ENCODE results near the gene AKAP7.

The AKAP7 gene

DNA sequence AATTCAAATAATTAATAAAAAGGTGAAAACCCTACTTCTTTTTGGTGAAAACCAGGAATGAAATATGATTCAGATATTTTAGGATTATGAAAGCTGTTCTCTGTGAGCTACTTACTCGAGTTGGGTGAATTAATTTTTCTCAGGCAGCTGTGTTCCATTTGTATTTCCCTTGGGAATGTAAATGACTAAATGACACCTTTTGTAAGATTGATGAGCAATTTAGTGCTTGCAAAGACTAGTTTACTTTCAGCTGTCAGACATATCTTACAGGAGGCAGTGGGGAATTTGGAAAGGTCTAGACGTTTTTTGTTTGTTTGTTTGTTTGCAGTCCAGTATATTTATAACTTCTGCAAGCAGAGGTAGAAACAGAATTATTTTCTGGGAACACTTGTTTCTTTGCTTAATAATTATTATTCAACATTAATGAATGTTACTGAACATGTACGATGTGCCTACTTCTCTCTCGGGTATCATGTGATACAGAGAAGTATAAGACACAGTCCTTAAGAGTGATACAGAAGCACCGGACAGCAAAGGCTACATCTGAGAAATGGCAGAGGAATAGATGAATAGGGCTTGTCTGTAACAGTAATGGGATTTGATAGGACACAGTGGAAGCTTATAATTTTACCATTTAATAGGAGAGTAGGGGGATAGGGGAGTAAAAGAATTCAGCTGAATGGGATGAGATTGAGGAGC is 91.3 kb downstream of the AKAP7 start:
- Histone ChIP-seq H3K4me3 (no peak overlapping the region), H3K36me3 (ENCODE audit: insufficient read depth, low read length) (peaks cover 7% of the 10 kb centered on the region), H3K9me3 (ENCODE audit: low read depth, low read length) (no peaks in the 10 kb centered on the region), H3K27ac (no peak overlapping the region), H3K9ac (ENCODE audit: insufficient read length) (no peak overlapping the region)
- no peak for DNase-seq (ENCODE audit: low read depth, low spot score)
- TF ChIP-seq FOXP2 (optimal IDR thresholded peaks at IDR 0.05; ENCODE audit: control extremely low read depth, extremely low read length, insufficient read depth) = no peak
- TF ChIP-seq POLR2AphosphoS5 (IDR thresholded peaks at IDR 0.05; ENCODE audit: borderline replicate concordance, low read depth, low read length) = no peak
- TF ChIP-seq EZH2 (IDR thresholded peaks at IDR 0.05) = no peak

DNA sequence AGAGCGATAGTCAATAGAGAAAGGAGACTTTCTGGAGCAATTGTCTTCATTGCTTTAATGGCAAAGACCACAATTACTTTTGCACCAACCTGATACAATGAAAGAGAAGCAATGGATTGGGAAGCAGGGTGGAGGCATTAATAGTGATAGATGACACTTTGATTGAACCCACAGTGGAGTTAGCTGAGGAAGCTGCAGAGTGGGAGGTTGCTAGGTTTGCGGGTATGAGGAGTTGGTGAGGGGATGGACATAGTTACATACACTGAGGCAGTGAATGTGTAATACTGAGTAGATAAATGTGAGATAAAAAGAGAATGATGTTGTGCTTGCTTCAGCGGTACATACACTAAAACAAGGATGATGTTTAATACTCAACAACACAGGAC is 91.9 kb downstream of the AKAP7 start:
- Histone ChIP-seq H3K9me3 (ENCODE audit: low read depth, low read length) (no peaks in the 10 kb centered on the region), H3K27ac (no peak overlapping the region), H3K9ac (ENCODE audit: insufficient read length) (no peak overlapping the region), H3K4me3 (no peak overlapping the region), H3K36me3 (ENCODE audit: insufficient read depth, low read length) (peaks cover 3% of the 10 kb centered on the region; the same call in 1 of the 2 replicates)
- no peak for TF ChIP-seq FOXP2 (optimal IDR thresholded peaks at IDR 0.05; ENCODE audit: control extremely low read depth, extremely low read length, insufficient read depth)
- TF ChIP-seq EZH2 (IDR thresholded peaks at IDR 0.05) = no peak
- no peak for TF ChIP-seq POLR2AphosphoS5 (IDR thresholded peaks at IDR 0.05; ENCODE audit: borderline replicate concordance, low read depth, low read length)
- DNase-seq (ENCODE audit: low read depth, low spot score) = no peak

DNA sequence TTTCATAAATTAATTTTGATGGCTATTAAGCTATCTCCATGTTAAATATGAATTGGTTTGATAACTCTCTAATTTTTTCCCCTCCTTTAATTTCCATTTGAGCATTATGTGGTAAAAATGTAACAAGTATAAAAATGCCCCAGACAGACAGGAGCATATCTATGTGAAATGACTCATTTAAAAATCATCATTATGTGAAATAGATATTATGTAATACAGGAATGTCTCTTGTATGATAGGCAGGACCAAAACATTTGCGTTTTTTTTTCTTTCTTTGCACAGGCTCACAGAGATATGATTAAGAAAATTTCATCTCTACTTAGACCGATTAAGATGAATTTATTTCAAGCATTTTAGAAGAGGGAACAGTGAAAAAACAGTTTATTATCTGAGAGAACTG is 95.8 kb downstream of the AKAP7 start:
- Histone ChIP-seq H3K9me3 (ENCODE audit: low read depth, low read length) (no peaks in the 10 kb centered on the region), H3K4me3 (no peak overlapping the region), H3K9ac (ENCODE audit: insufficient read length) (no peak overlapping the region), H3K36me3 (ENCODE audit: insufficient read depth, low read length) (no peaks in the 10 kb centered on the region; the same call in 1 of the 2 replicates), H3K27ac (no peak overlapping the region)
- TF ChIP-seq EZH2 (IDR thresholded peaks at IDR 0.05) = no peak
- no peak for TF ChIP-seq FOXP2 (optimal IDR thresholded peaks at IDR 0.05; ENCODE audit: control extremely low read depth, extremely low read length, insufficient read depth)
- DNase-seq (ENCODE audit: low read depth, low spot score) = no peak

DNA sequence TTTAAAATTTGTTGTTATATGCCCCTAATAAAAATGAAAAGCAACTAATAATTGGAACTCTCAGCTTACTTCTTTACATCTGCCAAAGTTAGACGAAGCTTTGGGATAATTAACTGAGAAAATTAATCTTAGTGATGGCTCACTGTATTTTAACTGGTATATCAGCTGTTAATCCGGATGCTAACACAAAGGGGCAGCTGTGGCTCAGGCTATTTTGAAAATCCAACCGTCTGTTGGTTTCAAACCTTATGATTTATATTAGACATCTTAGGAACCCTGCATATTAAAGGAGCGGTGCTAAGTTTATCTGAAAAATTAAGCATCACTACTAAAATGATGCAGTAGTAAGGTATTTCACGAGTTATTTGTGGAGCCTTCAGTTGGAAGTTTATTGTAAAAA is 96.6 kb downstream of the AKAP7 start:
- Histone ChIP-seq H3K27ac (no peak overlapping the region), H3K9me3 (ENCODE audit: low read depth, low read length) (no peaks in the 10 kb centered on the region), H3K36me3 (ENCODE audit: insufficient read depth, low read length) (no peaks in the 10 kb centered on the region; the same call in 1 of the 2 replicates), H3K4me3 (no peak overlapping the region), H3K9ac (ENCODE audit: insufficient read length) (no peak overlapping the region)
- no peak for TF ChIP-seq EZH2 (IDR thresholded peaks at IDR 0.05)
- no peak for TF ChIP-seq FOXP2 (optimal IDR thresholded peaks at IDR 0.05; ENCODE audit: control extremely low read depth, extremely low read length, insufficient read depth)
- TF ChIP-seq POLR2AphosphoS5 (IDR thresholded peaks at IDR 0.05; ENCODE audit: borderline replicate concordance, low read depth, low read length) = no peak
- DNase-seq (ENCODE audit: low read depth, low spot score) = no peak

DNA sequence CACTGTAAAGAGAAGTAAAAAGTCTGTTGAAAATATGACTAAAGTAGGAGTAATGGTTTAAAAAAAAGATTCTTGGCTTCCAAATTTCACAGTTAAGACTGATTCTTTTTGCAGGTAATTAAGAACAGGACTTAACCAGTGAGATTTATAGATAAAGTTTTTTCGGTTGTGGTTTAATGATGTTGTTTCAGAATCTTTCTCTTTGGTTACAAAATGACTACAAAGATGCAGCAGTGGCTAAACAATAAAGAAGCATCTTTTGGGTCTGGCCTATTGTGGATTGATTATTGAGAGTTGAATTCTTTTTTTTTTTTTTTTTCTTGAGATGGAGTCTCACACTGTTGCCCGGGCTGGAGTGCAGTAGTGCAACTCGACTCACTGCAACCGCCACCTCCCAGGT is 109.7 kb downstream of the AKAP7 start:
- no peak overlapping the region for H3K9ac ChIP-seq (ENCODE audit: insufficient read length)
- no peak for DNase-seq (ENCODE audit: low read depth, low spot score)
- no peak for TF ChIP-seq POLR2AphosphoS5 (IDR thresholded peaks at IDR 0.05; ENCODE audit: borderline replicate concordance, low read depth, low read length)
- TF ChIP-seq EZH2 (IDR thresholded peaks at IDR 0.05) = no peak
- no peak for TF ChIP-seq FOXP2 (optimal IDR thresholded peaks at IDR 0.05; ENCODE audit: control extremely low read depth, extremely low read length, insufficient read depth)
- no peaks in the 10 kb centered on the region for H3K9me3 ChIP-seq (ENCODE audit: low read depth, low read length)
- no peak overlapping the region for H3K27ac ChIP-seq
- no peaks in the 10 kb centered on the region for H3K36me3 ChIP-seq (ENCODE audit: insufficient read depth, low read length)
- H3K4me3 ChIP-seq = no peak overlapping the region

DNA sequence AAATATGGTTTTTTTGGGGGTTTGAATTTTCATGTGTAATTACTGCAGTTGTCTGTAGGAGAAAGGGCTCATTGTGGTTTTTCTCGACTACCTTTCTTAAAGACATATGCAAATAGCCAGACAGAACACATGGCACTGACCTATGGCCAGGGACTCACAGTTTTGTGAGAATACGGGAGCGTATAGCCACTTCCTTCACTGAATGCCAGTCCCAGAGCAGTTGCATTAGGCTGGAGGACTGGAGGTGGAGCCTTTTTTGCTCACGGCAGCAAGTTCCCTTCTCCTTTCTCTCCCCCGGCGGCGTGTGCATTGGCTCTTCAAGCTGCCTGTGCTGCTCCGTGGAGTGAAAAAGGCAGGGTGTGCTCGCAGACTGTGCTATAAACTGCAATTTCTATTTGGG is 114.9 kb downstream of the AKAP7 start:
- Histone ChIP-seq H3K27ac (peak overlapping the region; percentile 87), H3K4me3 (peak overlapping the region; percentile 93), H3K36me3 (ENCODE audit: insufficient read depth, low read length) (peaks cover 12% of the 10 kb centered on the region; the same call in 1 of the 2 replicates), H3K9ac (ENCODE audit: insufficient read length) (peak overlapping the region; percentile 83), H3K9me3 (ENCODE audit: low read depth, low read length) (no peaks in the 10 kb centered on the region)
- DNase-seq (ENCODE audit: low read depth, low spot score) = no peak
- TF ChIP-seq EZH2 (IDR thresholded peaks at IDR 0.05) (no peak), POLR2AphosphoS5 (IDR thresholded peaks at IDR 0.05; ENCODE audit: borderline replicate concordance, low read depth, low read length) (peak; percentile 69)

DNA sequence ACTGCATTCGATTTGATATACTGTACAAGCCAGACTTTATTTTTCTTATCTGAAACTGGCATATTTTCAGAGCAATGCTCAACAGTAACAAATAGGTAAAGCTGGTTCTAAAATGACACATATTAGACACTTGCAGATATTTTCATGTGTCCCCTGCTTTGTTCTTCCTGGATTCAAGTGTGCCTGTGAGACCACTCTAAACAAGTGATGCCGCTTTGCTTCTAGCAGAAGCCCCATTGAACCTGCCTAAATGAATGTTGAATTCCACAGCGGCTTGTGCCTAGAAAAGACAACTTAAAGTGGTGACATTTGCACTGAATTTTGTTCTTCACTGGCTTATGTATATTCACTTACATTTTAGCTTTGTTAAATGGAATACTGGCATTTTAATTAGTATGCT is 115.7 kb downstream of the AKAP7 start:
- DNase-seq (ENCODE audit: low read depth, low spot score) = no peak
- peak overlapping the region; percentile 93 for H3K4me3 ChIP-seq
- TF ChIP-seq FOXP2 (optimal IDR thresholded peaks at IDR 0.05; ENCODE audit: control extremely low read depth, extremely low read length, insufficient read depth) (no peak), EZH2 (IDR thresholded peaks at IDR 0.05) (no peak), POLR2AphosphoS5 (IDR thresholded peaks at IDR 0.05; ENCODE audit: borderline replicate concordance, low read depth, low read length) (no peak)
- H3K9ac ChIP-seq (ENCODE audit: insufficient read length) = peak overlapping the region; percentile 83
- peak overlapping the region; percentile 87 for H3K27ac ChIP-seq
- H3K9me3 ChIP-seq (ENCODE audit: low read depth, low read length) = no peaks in the 10 kb centered on the region
- peaks cover 12% of the 10 kb centered on the region; the same call in 1 of the 2 replicates for H3K36me3 ChIP-seq (ENCODE audit: insufficient read depth, low read length)

DNA sequence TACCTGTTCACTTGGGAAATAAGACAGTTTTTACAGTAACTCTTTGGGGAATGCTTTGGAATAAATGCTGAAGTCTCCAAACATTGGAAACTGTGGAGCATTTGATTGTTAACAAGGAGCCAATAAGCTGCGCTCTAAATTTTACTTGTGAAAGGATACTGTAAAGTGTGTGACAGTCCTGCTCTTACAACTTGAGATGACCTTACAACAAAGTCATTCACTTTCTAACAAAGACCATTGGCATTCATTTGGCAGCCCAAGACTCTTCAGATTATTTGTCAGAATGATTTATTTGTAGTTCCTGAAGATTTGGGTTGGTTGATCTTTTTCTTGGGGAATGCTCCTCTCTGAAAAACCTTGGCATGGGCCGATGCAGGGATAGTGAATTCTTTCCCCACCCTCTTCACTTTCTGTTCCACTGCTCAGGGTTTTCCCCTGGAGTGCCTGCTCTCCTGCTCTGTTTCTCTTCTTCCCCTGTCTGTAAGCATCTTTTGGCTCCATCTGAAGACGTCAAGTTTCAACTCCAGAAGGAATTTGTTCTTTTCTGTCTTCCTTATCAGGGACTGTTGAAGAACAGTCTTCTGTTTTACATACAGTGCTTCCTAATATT is 116.4 kb downstream of the AKAP7 start:
- Histone ChIP-seq H3K36me3 (ENCODE audit: insufficient read depth, low read length) (peaks cover 12% of the 10 kb centered on the region; the same call in 1 of the 2 replicates), H3K4me3 (peak overlapping the region; percentile 93), H3K27ac (peak overlapping the region; percentile 87), H3K9ac (ENCODE audit: insufficient read length) (peak overlapping the region; percentile 83), H3K9me3 (ENCODE audit: low read depth, low read length) (no peaks in the 10 kb centered on the region)
- TF ChIP-seq POLR2AphosphoS5 (IDR thresholded peaks at IDR 0.05; ENCODE audit: borderline replicate concordance, low read depth, low read length) = no peak
- no peak for TF ChIP-seq EZH2 (IDR thresholded peaks at IDR 0.05)
- TF ChIP-seq FOXP2 (optimal IDR thresholded peaks at IDR 0.05; ENCODE audit: control extremely low read depth, extremely low read length, insufficient read depth) = no peak
- no peak for DNase-seq (ENCODE audit: low read depth, low spot score)
